H1 (cell line): Measurements from ENCODE around the gene MBTPS2.

ENCODE experiments used
- CHD1 ChIP-seq: IDR thresholded peaks from 2 replicates; pipeline ENCODE4 v1.6.1; 2012; ENCODE audit warnings: low read depth, low read length, improper control_type of control experiment
- CREB1 ChIP-seq: IDR thresholded peaks from 2 replicates; pipeline ENCODE4 v1.6.1; 2012; ENCODE audit warnings: inconsistent platforms
- EP300 ChIP-seq, 2 experiments: IDR thresholded peaks; 1 replicate in 1 of 2; 2 replicates in 1 of 2; pipeline ENCODE4 v1.6.1; 2011 to 2012; ENCODE audit warnings: low read depth in 2 of 2, low read length in 2 of 2, mild to moderate bottlenecking in 2 of 2, borderline replicate concordance in 1 of 2, inconsistent platforms in 1 of 2, moderate library complexity in 1 of 2
- HDAC6 ChIP-seq: IDR thresholded peaks from one replicate; pipeline ENCODE4 v1.7.1; 2012; ENCODE audit warnings: low read depth, mild to moderate bottlenecking, inconsistent platforms, low read length, moderate library complexity
- NRF1 ChIP-seq: IDR thresholded peaks from 2 replicates; pipeline ENCODE4 v1.6.1; 2011; ENCODE audit warnings: mild to moderate bottlenecking, low read depth, low read length, improper control_type of control experiment
- POLR2AphosphoS5 ChIP-seq: IDR thresholded peaks from 2 replicates; pipeline ENCODE4 v1.6.1; 2011; ENCODE audit warnings: low read depth, low read length
- RXRA ChIP-seq: IDR thresholded peaks from 2 replicates; pipeline ENCODE4 v1.6.1; 2011; ENCODE audit warnings: low read depth, mild to moderate bottlenecking, low read length, moderate library complexity; ENCODE audit not compliant: insufficient read depth
- SP1 ChIP-seq: IDR thresholded peaks from 2 replicates; pipeline ENCODE4 v1.6.1; 2011; ENCODE audit warnings: low read depth, low read length
- SRF ChIP-seq: IDR thresholded peaks from 2 replicates; pipeline ENCODE4 v1.6.1; 2011; ENCODE audit warnings: mild to moderate bottlenecking, low read depth, low read length, moderate library complexity
- TBP ChIP-seq: IDR thresholded peaks from 2 replicates; pipeline ENCODE4 v1.6.1; 2011; ENCODE audit warnings: low read depth, low read length, improper control_type of control experiment
- YY1 ChIP-seq: IDR thresholded peaks from 2 replicates; pipeline ENCODE4 v1.6.1; 2011; ENCODE audit warnings: low read depth, mild to moderate bottlenecking, low read length
- TF ChIP-seq, protein P1 (sequence below), 3 experiments: IDR thresholded peaks; 1 replicate in 2 of 3; 2 replicates in 1 of 3; pipeline versions ENCODE4 v1.5.1 to v1.6.1; 2011; ENCODE audit warnings: low read length in 3 of 3, mild to moderate bottlenecking in 3 of 3, inconsistent platforms in 2 of 3, low read depth in 1 of 3, moderate library complexity in 1 of 3; ENCODE audit not compliant: insufficient read depth in 1 of 3; ENCODE audit errors: control extremely low read depth in 1 of 3

- TF ChIP-seq SP1, result no peak
- TF ChIP-seq, protein P1, sequence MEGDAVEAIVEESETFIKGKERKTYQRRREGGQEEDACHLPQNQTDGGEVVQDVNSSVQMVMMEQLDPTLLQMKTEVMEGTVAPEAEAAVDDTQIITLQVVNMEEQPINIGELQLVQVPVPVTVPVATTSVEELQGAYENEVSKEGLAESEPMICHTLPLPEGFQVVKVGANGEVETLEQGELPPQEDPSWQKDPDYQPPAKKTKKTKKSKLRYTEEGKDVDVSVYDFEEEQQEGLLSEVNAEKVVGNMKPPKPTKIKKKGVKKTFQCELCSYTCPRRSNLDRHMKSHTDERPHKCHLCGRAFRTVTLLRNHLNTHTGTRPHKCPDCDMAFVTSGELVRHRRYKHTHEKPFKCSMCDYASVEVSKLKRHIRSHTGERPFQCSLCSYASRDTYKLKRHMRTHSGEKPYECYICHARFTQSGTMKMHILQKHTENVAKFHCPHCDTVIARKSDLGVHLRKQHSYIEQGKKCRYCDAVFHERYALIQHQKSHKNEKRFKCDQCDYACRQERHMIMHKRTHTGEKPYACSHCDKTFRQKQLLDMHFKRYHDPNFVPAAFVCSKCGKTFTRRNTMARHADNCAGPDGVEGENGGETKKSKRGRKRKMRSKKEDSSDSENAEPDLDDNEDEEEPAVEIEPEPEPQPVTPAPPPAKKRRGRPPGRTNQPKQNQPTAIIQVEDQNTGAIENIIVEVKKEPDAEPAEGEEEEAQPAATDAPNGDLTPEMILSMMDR (IDR thresholded peaks at IDR 0.05; ENCODE audit: control extremely low read depth in 1 of 3, insufficient read depth in 1 of 3, low read depth in 1 of 3, low read length in 3 of 3), result no peak
- no peak for TF ChIP-seq POLR2AphosphoS5
- TF ChIP-seq SRF, result no peak
- TF ChIP-seq TBP, result no peak
- TF ChIP-seq CHD1, result no peak
- no peak for TF ChIP-seq NRF1
- no peak for TF ChIP-seq CREB1
- TF ChIP-seq YY1, result no peak
- no peak for TF ChIP-seq RXRA
- no peak for TF ChIP-seq HDAC6
- no peak for TF ChIP-seq EP300 (IDR thresholded peaks at IDR 0.05; ENCODE audit: borderline replicate concordance in 1 of 2, low read depth in 2 of 2, low read length in 2 of 2)
Measured at GRCh38 chrX:21905953-21906352, 66.5 kb downstream of the MBTPS2 start.
